ENCODE results near the gene KRTAP4-11.

GRCh38 chr17:41071606-41072360 is 46.4 kb downstream of the KRTAP4-11 start:
- TF ChIP-seq CTCF (IDR thresholded peaks at IDR 0.05) (no peak), POLR2A (IDR thresholded peaks at IDR 0.05) (no peak)

Data from uterus (tissue), 2 donors.